GM21367 (cell line): Measurements from ENCODE around the gene PPP2R1B.

ENCODE experiments used
- ATAC-seq: cut with Tn5 transposase; IDR thresholded peaks from one replicate; pipeline ENCODE4 v1.9.1; 2021; ENCODE audit not compliant: unreplicated experiment

The PPP2R1B gene

GRCh38 chr11:111696556-111696955 is 69.6 kb downstream of the PPP2R1B start:
- ATAC-seq: no peak

GRCh38 chr11:111694851-111695250 is 71.3 kb downstream of the PPP2R1B start:
- no peak for ATAC-seq

GRCh38 chr11:111693224-111693937 is 72.8 kb downstream of the PPP2R1B start:
- ATAC-seq: no peak

GRCh38 chr11:111691741-111692140 is 74.4 kb downstream of the PPP2R1B start:
- no peak for ATAC-seq

GRCh38 chr11:111691176-111691575 is 75.0 kb downstream of the PPP2R1B start:
- ATAC-seq: no peak

- no peak for ATAC-seq
These were observed 78.2 kb downstream of the PPP2R1B start for GRCh38 chr11:111688013-111688412.

- no peak for ATAC-seq
These were observed 81.9 kb downstream of the PPP2R1B start for GRCh38 chr11:111684251-111684650.

GRCh38 chr11:111683806-111684205 is 82.4 kb downstream of the PPP2R1B start:
- no peak for ATAC-seq

- no peak for ATAC-seq
These were observed 85.6 kb downstream of the PPP2R1B start for GRCh38 chr11:111680486-111681175.
